ENCODE data around the gene NECTIN1. TPM values are rescaled to one million over a fixed set of nuclear protein-coding genes. Genes with fewer than 3 reads are reported as not detected.

The NECTIN1 gene
- total RNA-seq, 1 donor from 2014 or later: 58.2 TPM

- no peak for DNase-seq (ENCODE audit: extremely low spot score in 2 of 2)
Observed at GRCh38 chr11:119744577-119744976, 15.6 kb upstream of the NECTIN1 start.

GRCh38 chr11:119743006-119743405 is 14.0 kb upstream of the NECTIN1 start:
- Histone ChIP-seq H3K4me1 (peaks cover 25% of the 10 kb centered on the region), H3K27ac (no peak overlapping the region), H3K36me3 (no peaks in the 10 kb centered on the region), H3K9me3 (no peaks in the 10 kb centered on the region), H3K27me3 (no peaks in the 10 kb centered on the region), H3K4me3 (no peak overlapping the region)
- DNase-seq (ENCODE audit: extremely low spot score in 2 of 2): no peak
- intact Hi-C loops (cut with DNase I): loop anchor here (10.0 kb wide), 1 partner anchor 258 kb away; no protein-coding TSS in a partner anchor
- TF ChIP-seq POLR2A (IDR thresholded peaks at IDR 0.05): no peak
- no peak for TF ChIP-seq CTCF (IDR thresholded peaks at IDR 0.05)
- no peak for TF ChIP-seq POLR2AphosphoS5 (IDR thresholded peaks at IDR 0.05; ENCODE audit: insufficient read depth in 1 of 2, low read depth in 1 of 2)

More at GRCh38 chr11:119744577-119744976, 15.6 kb upstream of the NECTIN1 start:
- intact Hi-C loops (cut with DNase I): loop anchor here (10.0 kb wide), 1 partner anchor 260 kb away; no protein-coding TSS in a partner anchor
- Histone ChIP-seq H3K27me3 (no peaks in the 10 kb centered on the region), H3K36me3 (no peaks in the 10 kb centered on the region), H3K27ac (no peak overlapping the region), H3K4me1 (peaks cover 16% of the 10 kb centered on the region), H3K9me3 (no peaks in the 10 kb centered on the region), H3K4me3 (no peak overlapping the region)
- no peak for TF ChIP-seq CTCF (IDR thresholded peaks at IDR 0.05)
- no peak for TF ChIP-seq POLR2AphosphoS5 (IDR thresholded peaks at IDR 0.05; ENCODE audit: insufficient read depth in 1 of 2, low read depth in 1 of 2)
- TF ChIP-seq POLR2A (IDR thresholded peaks at IDR 0.05): no peak

GRCh38 chr11:119742263-119742861 is 13.4 kb upstream of the NECTIN1 start:
- Histone ChIP-seq H3K27me3 (no peaks in the 10 kb centered on the region), H3K4me1 (peaks cover 25% of the 10 kb centered on the region), H3K27ac (no peak overlapping the region), H3K4me3 (peak overlapping the region; percentile 29 to 39), H3K36me3 (no peaks in the 10 kb centered on the region), H3K9me3 (no peaks in the 10 kb centered on the region)
- DNase-seq (ENCODE audit: extremely low spot score in 2 of 2): no peak
- no peak for TF ChIP-seq POLR2A (IDR thresholded peaks at IDR 0.05)
- no peak for TF ChIP-seq CTCF (IDR thresholded peaks at IDR 0.05)
- no peak for TF ChIP-seq POLR2AphosphoS5 (IDR thresholded peaks at IDR 0.05; ENCODE audit: insufficient read depth in 1 of 2, low read depth in 1 of 2)
- intact Hi-C loops (cut with DNase I): loop anchor here (10.0 kb wide), 1 partner anchor 258 kb away; no protein-coding TSS in a partner anchor

GRCh38 chr11:119741369-119742262 is 12.6 kb upstream of the NECTIN1 start:
- H3K4me3 ChIP-seq: peak overlapping the region; percentile 29 to 39
- no peak for TF ChIP-seq POLR2A (IDR thresholded peaks at IDR 0.05)
- peak; percentile 26 to 39 (median 38) for TF ChIP-seq CTCF (IDR thresholded peaks at IDR 0.05)
- H3K36me3 ChIP-seq: no peaks in the 10 kb centered on the region
- H3K9me3 ChIP-seq: no peaks in the 10 kb centered on the region
- H3K4me1 ChIP-seq: peaks cover 25% of the 10 kb centered on the region
- H3K27me3 ChIP-seq: no peaks in the 10 kb centered on the region
- no peak overlapping the region for H3K27ac ChIP-seq
- intact Hi-C loops (cut with DNase I): loop anchor here (10.0 kb wide), 1 partner anchor 257 kb away; no protein-coding TSS in a partner anchor
- no peak for DNase-seq (ENCODE audit: extremely low spot score in 2 of 2)
